Measurements from ENCODE around the gene EVC.

The EVC gene

DNA sequence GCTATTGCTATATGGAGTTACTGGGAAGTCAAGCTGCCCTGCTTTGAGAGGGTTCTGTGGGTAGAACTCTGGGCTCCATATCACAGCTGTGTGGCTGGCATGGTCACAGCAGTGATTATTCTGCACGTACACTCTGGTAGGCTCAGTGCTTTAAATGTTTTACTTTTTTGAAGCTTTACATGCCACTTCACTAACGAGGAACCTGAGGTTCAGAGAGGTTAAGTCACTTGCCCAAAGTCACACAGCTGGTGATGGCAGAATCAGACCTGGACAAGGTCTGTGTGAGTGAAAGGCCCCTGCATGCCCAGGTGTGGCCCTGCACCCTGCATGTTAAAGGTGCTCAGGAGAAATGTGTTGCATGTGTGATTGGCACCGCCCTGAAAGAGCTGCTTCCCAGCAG lies 24.5 kb downstream of the EVC start:
- DNase-seq: no peak

DNA sequence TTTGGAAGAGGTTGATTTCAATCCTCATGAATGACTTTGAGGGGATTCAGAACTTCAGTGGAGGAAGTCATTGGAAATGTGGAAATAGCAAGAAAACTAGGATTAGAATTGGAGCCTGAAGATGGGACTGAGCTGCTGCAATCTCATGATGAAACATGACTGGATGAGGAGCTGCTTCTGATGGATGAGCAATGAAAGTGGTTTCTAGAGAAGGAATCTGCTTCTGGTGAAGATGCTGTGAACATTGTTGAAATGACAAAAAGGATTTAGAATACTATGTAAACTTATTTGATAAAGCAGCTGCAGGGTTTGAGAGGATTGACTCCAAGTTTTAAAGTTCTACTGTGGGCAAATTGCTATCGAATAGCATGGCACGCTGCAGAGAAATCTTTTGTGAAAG lies 27.1 kb downstream of the EVC start:
- no peak for DNase-seq

DNA sequence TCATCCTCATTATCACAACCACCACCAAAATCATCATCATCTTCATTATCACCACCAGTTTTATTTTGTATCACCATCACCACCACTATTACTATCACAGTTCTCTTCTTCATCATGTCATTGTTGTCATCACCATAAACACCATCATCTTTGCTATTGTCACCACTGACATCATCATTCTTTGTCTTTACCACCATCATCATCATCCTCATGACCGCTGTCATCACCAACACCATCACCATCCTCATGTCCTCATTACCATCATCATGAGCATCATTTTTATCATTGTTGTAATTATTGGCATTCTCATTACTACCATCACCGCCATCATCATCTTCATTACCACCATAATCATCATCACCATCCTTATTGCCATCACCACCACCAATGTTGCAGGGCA lies 31.4 kb downstream of the EVC start:
- DNase-seq: no peak

DNA sequence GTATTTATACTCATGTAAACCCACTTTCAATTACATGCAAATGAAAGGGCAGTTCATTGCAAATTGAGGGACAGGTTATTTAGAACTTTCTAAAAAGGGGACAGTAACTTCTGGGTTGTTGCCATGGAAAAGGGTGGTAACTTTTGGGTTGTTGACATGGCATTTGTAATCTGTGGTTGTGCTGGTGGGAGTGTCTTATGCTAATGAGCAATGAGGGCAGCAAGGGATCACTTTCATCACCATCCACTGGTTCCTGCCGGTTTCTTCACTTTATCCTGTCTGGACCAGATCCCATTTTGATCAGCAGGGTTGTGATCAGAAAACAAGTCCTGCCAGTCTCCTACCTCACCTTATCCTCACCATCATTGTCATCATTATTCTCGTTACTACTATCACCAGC lies 32.0 kb downstream of the EVC start:
- DNase-seq: no peak

DNA sequence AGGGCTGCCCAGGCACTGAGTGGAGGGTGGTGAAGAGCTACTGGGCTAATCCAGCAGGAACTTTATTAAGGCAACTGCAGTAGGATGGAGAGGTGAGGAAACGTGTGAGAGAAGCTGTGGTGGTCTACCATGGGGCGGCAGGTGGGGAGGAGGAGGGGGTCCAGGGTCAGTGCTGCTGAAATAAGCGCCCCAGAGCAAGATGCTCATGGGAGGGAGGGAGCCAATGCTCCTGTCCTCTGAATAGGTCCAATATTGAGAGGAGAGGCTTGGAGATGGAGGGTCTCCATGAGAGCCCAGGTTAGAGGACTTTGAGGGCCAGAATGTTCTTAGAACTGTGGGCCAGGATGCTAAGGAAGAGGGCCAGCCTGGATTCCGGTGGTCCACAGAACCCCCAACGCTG lies 35.2 kb downstream of the EVC start:
- no peak for DNase-seq

DNA sequence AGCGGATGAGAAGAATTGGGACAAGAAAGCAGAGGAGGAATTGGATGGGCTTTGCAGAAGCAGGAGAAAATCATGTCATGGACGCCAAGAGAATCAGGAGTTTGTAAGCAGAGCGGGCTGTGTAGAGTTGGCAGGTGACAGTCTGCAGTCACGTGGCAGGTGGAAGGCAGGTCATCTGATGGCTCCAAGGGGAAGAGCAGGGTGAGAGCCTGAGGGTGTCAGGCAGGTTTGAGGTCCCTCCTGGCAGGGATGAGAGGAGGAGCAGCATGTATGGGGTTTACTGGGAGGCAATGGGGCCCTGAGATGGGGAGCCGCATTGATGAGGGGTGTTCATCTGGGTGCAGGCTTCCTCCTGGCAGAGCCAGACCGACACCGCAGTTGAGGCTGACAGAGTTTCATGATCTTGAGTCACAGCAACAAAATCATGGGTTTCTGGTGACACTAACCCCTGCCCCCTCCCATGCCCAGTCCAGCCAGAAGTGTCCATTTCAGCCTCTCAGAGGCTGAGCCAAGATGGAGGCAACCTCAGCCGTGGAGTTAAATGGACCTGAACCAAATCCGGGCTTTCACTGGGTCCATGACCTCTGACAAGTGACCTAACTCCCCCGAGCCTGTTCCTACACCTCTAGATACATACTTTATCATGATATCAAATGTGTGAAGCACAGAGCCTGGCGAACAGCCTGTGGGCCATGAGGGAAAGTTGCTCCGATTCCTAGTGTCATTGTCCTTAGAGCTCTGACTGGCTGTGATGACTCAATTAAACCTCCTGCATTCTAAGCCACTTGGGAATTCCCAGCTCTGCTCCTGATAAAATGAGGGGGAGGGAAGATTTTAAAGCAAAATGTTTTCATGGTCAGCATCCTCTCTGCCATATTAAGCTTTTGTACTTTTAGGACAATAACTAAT lies 36.1 kb downstream of the EVC start:
- no peak for DNase-seq

DNA sequence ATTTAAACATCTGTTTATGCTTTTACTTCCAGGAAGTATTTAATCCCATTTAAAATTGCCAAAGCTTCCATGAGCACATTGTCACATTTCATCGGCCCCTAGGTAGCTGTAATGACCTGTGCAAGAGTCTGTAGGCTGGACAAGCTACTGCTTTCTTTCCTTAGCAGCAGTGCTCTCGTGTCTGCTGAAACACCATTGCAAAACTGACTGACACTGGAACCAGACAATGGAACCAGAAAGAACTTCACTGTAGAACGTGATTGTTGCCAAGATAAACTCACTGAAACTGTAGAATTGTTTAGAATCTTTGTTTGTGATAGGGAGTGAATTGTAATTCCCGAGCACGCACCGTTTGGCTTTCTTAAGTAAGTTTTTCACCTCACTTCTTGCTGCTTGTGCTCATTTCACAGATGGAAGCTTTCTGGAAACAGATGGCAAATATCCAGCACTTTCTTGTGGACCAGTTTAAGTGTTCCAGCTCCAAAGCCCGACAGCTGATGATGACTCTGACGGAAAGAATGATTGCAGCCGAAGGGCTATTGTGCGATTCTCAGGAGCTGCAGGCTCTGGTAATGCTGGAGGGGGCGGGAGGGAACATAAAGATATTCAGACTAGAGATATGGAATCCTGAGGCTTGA lies 36.9 kb downstream of the EVC start:
- DNase-seq: no peak

DNA sequence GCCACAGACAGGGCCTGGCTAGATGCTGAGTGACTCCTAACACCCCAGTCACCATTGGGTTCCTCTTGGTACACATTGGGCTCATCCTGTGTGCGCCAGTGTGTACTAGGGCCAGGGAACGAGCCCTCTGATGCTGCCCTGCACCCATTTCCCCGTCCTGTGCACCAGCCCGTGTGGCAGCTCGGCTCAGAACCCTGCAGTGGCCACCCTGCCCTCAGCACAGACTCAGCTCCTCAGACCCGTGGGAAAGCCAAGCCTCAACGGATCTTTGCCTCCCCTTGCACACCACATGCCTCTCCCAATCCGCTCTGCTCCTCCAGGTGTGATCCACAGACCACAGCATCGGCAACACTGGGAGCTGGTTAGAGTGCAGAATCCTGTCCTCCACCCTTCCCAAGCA lies 38.6 kb downstream of the EVC start:
- DNase-seq: no peak

DNA sequence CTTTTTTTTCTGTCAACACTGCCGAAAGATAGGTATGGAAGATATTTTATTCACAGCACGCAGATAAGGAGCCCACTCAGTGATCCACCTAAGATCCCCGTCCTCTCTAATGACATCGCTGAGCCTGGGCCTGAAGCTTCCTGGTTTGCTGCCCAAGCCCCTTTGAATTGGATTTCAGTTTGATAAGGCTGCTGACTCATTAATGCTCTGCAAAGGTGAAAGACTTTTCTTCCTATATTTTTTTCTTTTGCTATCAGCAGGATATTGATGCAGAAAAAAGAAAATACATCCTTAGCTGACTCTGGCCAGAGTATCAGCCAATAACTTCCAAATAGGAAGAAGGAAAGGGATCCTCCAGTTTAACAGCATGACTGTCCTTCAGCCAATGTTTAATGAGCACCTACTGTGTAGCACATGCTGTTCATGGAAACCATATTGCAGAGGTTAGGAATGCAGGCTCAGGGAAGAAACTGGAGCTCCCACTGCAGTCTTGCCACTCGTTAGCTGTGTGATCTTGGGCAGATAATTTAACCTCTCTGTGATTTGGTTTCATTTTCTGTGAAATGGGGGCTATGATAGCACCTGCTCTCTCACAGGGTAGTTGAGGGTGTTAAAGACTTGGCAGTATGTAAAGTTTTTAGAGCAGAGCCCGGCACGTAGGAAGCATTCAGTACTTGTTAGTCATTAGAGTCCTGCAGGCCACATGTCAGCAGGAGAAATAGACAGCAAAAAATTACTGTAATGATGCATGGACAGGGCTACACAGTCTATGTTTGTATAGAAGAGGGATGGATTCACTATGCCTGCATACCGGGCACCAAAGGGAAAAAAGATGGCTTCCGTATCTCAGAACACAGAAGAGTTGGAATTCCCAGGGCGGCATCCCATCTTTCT lies 39.3 kb downstream of the EVC start:
- no peak for DNase-seq

DNA sequence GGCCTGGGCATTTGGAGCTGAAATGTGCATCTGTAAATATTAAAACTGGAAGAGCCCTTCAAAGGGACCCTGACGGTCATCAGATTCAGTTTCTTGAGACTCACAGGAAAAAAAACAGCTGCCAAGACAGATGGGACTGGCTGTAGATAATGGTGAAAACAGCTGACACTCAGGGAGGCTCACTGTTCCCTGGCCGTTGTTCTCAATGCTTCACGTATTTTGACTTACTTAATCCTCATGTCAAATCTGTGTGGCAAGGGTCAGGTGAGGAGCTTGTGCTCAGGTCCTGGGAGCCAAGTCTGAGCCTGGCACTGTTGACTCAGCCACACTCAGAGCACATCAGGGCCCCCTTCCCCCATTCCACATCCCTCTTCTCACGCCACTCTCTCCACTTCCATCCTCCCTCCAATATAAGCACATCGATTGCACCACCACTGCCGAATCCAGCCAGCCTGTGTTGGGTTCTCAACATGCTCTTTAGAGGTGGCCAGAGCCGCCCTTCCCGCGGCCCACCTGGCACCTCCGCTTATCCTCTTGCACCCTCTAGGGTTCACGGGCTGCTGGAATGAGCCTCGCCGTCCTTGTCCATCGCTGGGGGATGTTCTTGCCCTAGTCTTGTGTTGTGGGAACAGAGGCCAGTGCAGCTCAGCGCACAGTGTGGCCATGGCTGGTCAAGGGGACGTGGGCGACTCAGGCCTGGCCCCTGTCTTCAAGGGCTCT lies 40.1 kb downstream of the EVC start:
- DNase-seq: no peak

DNA sequence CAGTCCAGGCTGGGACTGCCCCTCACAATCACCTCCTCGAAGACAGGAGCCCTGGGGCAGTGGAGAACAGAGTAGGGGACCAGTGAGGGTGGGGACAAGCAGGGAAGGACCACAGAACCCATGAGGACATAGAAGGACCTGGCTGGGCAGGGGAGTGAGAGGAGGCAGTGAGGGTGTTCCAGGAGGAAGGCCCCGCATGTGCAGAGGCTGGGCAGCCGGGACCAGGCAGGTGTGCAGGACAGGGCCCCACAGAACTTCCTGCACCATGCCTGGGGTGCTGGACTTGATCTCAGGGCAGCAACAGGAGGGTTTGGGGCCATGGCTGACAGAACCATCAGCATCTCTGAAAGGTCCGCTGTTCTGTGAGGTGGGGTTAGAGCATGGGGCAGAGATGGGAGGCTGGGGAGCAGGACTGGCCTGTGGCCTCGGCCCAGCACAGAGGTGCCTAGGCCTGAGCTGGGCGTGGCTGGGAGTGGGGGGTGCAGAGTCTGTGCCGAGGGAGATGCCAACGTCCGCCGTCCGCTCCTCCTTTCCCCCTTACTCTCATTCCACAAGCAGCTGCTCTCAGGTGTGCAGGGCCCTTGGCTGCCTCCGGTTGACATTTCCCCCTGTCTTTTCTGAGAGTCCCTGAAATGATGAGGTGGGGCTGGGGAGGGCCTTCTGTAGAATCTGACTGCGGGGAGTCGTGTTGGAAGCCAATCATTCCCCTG lies 40.8 kb downstream of the EVC start:
- DNase-seq: no peak

DNA sequence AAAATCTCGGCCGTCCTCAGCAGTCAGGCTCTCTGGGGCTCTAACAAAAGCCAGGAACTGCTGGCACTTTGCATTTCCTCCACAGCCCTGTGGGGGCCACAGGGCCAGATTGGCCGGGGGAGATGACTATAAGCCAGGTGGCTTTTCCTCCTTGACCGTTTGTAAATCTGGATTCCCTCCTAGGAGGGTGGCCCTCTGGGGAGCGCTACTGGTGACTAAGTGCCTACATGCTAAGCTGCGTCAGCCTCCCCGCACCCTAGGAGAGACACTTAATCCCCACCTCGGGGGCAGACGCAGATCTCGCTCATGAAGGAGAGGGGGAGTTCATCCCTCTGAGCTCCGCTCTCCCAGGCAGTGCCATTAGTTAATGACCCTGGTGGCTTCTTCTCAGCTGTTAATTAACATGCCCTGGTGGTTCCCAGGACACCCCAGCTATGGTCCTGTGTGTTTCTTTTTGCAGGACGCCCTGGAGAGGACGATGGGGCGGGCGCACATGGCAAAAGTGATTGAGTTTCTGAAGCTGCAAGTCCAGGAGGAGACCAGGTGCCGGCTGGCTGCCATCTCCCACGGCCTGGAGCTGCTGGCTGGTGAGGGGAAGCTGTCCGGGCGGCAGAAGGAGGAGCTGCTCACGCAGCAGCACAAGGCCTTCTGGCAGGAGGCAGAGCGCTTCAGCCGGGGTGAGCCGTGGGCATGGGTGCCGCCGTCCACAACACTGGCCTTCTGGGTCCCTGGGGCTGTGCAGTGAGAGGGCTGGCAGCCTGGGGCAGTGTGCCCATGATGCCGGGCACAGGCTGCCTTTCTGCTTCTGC lies 41.6 kb downstream of the EVC start:
- DNase-seq: no peak

DNA sequence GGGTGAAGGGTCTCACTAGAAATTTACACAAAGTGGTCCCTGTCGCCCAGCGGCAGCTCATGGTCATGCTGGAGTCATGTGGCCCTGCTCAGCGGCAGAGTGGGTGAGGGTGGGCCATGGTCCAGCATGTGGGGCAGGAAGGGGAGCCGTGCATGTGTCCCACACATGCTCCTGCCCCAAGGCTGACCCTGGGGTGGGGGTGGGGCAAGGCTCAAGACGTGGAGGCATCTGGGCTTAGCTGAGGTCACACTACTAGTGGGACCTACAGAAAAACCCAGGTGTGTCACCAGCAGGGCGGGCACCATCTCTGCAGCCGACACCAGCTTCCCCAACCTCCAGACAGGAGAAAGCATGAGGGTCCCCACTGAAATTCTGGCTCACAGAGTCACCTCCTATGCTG lies 42.4 kb downstream of the EVC start:
- no peak for DNase-seq

DNA sequence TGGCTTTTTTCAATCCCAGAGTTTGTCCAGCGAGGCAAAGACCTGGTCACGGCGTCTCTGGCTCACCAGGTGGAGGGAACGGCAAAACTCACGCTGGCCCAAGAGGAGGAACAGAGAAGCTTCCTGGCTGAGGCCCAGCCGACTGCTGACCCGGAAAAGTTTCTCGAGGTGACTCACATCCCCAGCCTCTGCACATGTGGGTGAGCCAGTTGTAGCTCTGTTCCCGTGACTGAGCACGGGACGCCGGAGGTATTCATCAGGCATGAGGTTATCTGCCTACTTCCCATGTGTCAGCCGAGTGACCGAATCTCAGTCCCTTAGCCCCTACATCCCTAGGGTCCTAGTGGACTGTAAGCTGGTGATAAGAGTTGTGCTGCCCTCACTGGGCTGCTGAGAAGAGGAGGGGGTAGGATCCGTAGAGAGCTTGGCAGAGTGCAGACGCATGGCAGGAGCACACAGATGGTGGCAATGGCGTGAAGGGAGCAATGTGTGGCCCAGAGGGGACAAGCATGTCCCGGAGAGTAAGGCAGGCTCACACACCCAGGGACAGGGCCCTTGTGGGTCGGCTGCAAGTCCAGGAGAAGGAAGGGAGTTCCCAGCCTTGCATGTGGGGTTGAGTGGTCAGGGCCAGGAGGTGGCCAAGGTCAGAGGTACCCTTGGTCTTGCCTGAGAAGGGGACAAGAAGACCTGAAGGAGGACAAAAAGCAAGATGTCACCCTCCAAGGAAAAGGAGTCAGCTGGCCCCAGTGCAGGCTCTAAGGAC lies 42.9 kb downstream of the EVC start:
- DNase-seq: no peak

DNA sequence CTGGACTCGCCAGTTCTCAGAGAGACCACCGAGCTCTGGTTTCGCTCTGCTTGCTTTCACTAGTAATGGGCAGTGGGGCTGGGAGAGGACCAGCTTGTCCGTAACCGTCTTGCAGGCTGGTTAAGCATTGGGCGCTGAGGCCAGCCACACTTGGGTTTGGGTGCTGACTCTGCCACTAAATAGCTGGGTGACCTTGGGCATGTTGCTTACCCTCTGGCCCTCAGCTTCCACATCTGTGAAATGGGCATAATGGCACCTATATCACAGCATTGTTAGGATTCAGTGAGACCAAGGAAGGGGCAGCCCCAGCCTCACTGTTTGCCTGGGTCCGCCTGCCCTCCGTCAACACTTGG lies 43.5 kb downstream of the EVC start:
- no peak for DNase-seq

DNA sequence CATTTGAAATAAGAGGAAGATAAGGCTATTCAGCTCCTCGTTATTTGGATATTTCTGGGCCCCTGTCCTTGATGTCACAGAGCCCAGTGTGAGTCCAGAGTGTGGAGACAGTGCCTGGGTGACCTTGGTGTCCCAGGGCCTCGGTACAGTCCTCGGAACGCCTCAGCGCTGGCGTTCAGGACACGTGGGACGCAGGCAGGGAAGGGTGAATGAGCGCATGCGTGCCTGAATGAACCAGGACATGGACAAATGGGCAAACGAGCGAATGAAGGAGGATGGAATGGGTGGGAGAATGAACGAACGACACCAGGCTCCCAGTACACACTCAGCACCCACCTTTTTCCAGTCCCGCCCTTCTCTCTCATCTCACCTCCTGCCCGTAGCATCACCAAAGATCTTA lies 44.2 kb downstream of the EVC start:
- DNase-seq: no peak

DNA sequence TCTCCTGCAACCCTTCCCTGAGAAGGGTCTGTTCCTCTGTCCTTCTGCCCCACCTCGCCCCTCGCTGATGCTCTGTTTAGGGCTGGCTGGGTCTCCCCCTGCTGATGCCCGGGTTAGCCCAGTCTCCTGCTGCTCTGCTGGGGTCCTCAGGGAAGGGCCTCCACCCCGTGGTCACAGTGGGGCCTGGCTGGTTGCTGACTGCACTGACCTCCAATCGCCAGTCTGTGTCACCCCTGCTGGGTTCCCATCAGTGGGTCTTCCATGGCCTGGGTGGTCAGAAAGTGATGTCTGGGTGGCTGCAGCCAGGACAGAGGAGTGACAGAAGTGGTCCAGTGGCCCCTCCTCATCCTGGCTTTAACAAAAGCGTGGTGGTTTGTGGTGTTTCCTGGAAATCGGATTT lies 44.7 kb downstream of the EVC start:
- no peak for DNase-seq

DNA sequence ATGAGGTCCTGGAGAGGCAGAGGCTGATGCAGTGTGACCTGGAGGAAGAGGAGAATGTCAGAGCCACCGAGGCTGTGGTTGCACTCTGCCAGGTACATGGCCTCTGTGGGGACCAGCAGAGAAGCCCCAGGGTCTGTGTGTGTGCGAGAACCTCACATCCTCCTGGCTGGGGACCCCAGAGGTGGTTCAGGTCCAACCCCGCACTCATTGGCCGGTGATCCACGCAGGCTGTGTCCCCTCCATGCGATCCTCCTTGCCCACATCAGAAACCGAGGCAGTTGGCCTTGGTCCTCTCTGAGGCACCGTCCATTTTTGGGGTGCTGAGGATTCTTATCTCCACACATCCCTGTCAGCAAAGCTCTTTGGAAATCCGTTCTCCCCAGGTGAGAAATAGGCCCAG lies 45.3 kb downstream of the EVC start:
- DNase-seq: no peak

DNA sequence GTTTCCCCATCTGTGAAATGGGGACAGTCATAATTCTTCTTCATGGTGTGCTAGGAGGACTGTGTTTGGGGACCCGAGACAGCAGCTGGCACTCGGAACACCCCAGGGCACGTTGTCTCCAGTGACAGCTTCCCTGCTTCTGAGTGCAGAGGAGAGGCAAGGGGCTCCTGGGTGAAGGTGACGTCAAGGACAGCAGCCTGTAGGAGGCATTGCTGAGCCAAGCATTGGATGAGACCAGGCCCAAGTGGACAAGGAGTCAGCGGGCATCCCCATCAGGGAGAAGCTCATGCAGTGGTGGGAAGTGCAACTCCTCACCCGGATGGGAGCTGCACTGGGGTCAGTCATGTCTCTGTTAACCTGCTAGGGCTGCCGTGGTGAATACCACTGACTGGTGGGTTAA lies 46.1 kb downstream of the EVC start:
- DNase-seq: no peak

DNA sequence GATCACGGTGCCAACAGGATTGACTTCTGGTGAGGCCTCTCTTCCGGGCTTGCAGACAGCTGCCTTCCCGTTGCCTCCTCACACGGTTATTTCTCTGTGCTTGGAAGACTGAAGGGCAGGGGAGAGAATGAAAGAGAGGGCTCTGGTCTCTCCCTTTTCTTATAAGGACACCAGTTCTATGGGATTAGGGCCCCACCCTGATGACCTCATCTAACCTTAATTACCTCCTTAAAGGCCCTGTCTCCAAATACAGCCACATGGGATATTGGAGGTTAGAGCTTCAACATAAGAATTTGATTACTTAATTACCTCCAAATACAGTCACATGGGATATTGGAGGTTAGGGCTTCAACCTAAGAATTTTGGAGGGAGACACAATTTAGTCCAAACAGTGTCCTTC lies 46.5 kb downstream of the EVC start:
- DNase-seq: no peak

DNA sequence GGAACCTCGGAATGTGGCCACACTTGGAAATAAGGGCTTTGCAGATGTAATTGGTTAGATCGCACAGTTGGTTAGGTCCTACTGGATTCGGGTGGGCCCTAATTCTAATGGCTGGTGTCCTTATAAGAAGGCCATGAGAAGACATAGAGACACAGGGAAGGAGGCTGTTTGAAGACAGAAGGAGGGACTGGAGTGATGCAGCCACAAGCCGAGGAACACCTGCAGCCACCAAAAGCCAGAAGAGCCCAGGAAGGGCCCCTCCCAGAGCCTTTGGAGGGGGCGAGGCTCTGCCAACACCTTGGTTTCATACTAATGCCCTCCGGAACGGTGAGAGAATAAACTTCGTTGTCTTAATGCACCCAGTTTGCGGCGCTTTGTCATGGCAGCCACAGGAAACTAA lies 47.0 kb downstream of the EVC start:
- DNase-seq: no peak
